ENCODE results near the gene RPS5.
"Not testable (repeated sequence)": the region's sequence is repeated elsewhere in the genome, so short reads cannot be mapped to it uniquely, and the experiment has no call there.

GRCh38 chr19:58442986-58443385, 55.9 kb downstream of the RPS5 start:
- not testable (repeated sequence) for TF ChIP-seq EZH2 (IDR thresholded peaks at IDR 0.05; ENCODE audit: borderline replicate concordance, low read depth, low read length, poor library complexity, severe bottlenecking); CTCF (conservative IDR thresholded peaks at IDR 0.05; ENCODE audit: low read depth, low read length)
